H1 (cell line): ENCODE results near the gene KCNH1. TPM values are rescaled to one million over a fixed set of nuclear protein-coding genes. Genes with fewer than 3 reads are reported as not detected.

Experiments
- CTCF ChIA-PET: fragments of 300-600 bp; sonication (Branson Sonifier 250); formaldehyde crosslinking; loops from one replicate; lab custom pipeline; 2021; ENCODE audit not compliant: partially characterized antibody; lab: Charles Lee
- POLR2A ChIA-PET: fragments of 300-600 bp; sonication (Branson Sonifier 250); formaldehyde crosslinking; loops from one replicate; lab custom pipeline; 2021; ENCODE audit warnings: inconsistent platforms; ENCODE audit not compliant: partially characterized antibody; lab: Charles Lee
- DNase-seq, 2 experiments: peaks; one replicate each; pipeline versions ENCODE4 v3.0.0 to v3.0.0-alpha.2; 2010 to 2022; ENCODE audit warnings: low spot score in 2 of 2, low read depth in 1 of 2, mixed read lengths in 1 of 2
- FAIRE-seq: peaks from 2 replicates; lab custom pipeline; 2011; peaks lifted over from hg19 to GRCh38; lab: Jason Lieb, UNC
- H2AFZ ChIP-seq: 2 replicates; pipeline ENCODE4 v1.8.1; 2012; ENCODE audit warnings: low read length, inconsistent platforms
- H2AK5ac ChIP-seq: 2 replicates; pipeline ENCODE4 v1.6.1; 2013; ENCODE audit warnings: low read depth, low read length
- H2BK120ac ChIP-seq: replicated peaks from 2 replicates; pipeline ENCODE3; 2013; ENCODE audit warnings: low read depth, low read length, inconsistent platforms
- H2BK12ac ChIP-seq: 2 replicates; pipeline ENCODE4 v1.6.1; 2013; ENCODE audit warnings: low read depth, low read length
- H2BK15ac ChIP-seq: 2 replicates; pipeline ENCODE4 v1.6.1; 2013; ENCODE audit warnings: low read length
- H2BK20ac ChIP-seq: 2 replicates; pipeline ENCODE4 v1.6.1; 2013; ENCODE audit warnings: low read length
- H2BK5ac ChIP-seq: 2 replicates; pipeline ENCODE4 v1.6.1; 2013; ENCODE audit warnings: low read depth, low read length
- H3K14ac ChIP-seq: 2 replicates; pipeline ENCODE4 v1.6.1; 2013; ENCODE audit warnings: inconsistent platforms; ENCODE audit not compliant: insufficient read length
- H3K18ac ChIP-seq: 2 replicates; pipeline ENCODE4 v1.6.1; 2013; ENCODE audit warnings: low read length; ENCODE audit errors: extremely low read depth
- H3K23ac ChIP-seq: 2 replicates; pipeline ENCODE4 v1.6.1; 2013; ENCODE audit warnings: inconsistent platforms; ENCODE audit not compliant: insufficient read length
- H3K23me2 ChIP-seq: 2 replicates; pipeline ENCODE4 v1.6.1; 2013; ENCODE audit warnings: low read depth, low read length
- H3K27ac ChIP-seq: 2 replicates; pipeline ENCODE4 v1.6.1; 2011; ENCODE audit warnings: low read depth, low read length, inconsistent platforms
- H3K27me3 ChIP-seq, 4 experiments: replicated peaks in 1 of 4; 1 replicate in 1 of 4; 2 replicates in 3 of 4; pipeline versions ENCODE4 v1.6.1 to v1.8.1; 2011 to 2013; ENCODE audit warnings: low read length in 3 of 4, mild to moderate bottlenecking in 3 of 4, inconsistent platforms in 2 of 4, mixed read lengths in 2 of 4, moderate library complexity in 1 of 4; ENCODE audit not compliant: control insufficient read depth in 3 of 4, insufficient read depth in 3 of 4; ENCODE audit errors: extremely low read depth in 1 of 4
- H3K36me3 ChIP-seq, 4 experiments: 2 replicates each; pipeline versions ENCODE4 v1.6.1 to v1.8.1; 2011 to 2013; ENCODE audit warnings: mild to moderate bottlenecking in 4 of 4, low read length in 3 of 4, moderate library complexity in 2 of 4, control low read depth in 1 of 4, inconsistent platforms in 1 of 4; ENCODE audit not compliant: insufficient read depth in 4 of 4, control insufficient read depth in 2 of 4
- H3K4ac ChIP-seq: replicated peaks from 2 replicates; pipeline ENCODE3; 2013; ENCODE audit warnings: low read length, low read depth, mixed read lengths, inconsistent platforms; ENCODE audit not compliant: insufficient read length
- H3K4me1 ChIP-seq, 4 experiments: replicated peaks in 1 of 4; 1 replicate in 1 of 4; 2 replicates in 3 of 4; pipeline versions ENCODE4 v1.6.1 to v1.8.1; 2011 to 2013; ENCODE audit warnings: low read length in 3 of 4, inconsistent platforms in 2 of 4, mixed read lengths in 1 of 4; ENCODE audit not compliant: insufficient read depth in 4 of 4, control insufficient read depth in 3 of 4
- H3K4me2 ChIP-seq, 2 experiments: 2 replicates each; pipeline versions ENCODE4 v1.6.1 to v1.8.1; 2011 to 2013; ENCODE audit warnings: low read depth in 2 of 2, low read length in 2 of 2, control low read depth in 1 of 2, inconsistent platforms in 1 of 2, mild to moderate bottlenecking in 1 of 2; ENCODE audit not compliant: insufficient read depth in 1 of 2
- H3K4me3 ChIP-seq, 4 experiments: fragments of 200-600, 300-600 bp in 1 of 4; sonication (generic), shearing (Covaris generic), sonication (Bioruptor Twin) in 1 of 4; 2 replicates each; pipeline versions ENCODE4 v1.5.1 to v1.8.1; 2011 to 2016; ENCODE audit warnings: low read length in 4 of 4, low read depth in 3 of 4, control low read depth in 2 of 4, inconsistent platforms in 2 of 4, mild to moderate bottlenecking in 2 of 4, mixed read lengths in 1 of 4, moderate library complexity in 1 of 4; ENCODE audit not compliant: insufficient read depth in 2 of 4; ENCODE audit errors: extremely low read depth in 1 of 4
- H3K56ac ChIP-seq: replicated peaks from 2 replicates; pipeline ENCODE3; 2013; ENCODE audit warnings: low read depth, mild to moderate bottlenecking, mixed read lengths, low read length, inconsistent platforms; ENCODE audit not compliant: insufficient read length
- H3K79me1 ChIP-seq: 2 replicates; pipeline ENCODE4 v1.6.1; 2013; ENCODE audit warnings: low read depth, low read length, control low read depth
- H3K79me2 ChIP-seq, 2 experiments: 2 replicates each; pipeline versions ENCODE4 v1.6.1 to v1.8.1; 2012 to 2013; ENCODE audit warnings: low read length in 2 of 2, mild to moderate bottlenecking in 2 of 2, inconsistent platforms in 1 of 2; ENCODE audit not compliant: insufficient read depth in 2 of 2, control insufficient read depth in 1 of 2
- H3K9ac ChIP-seq, 4 experiments: replicated peaks in 1 of 4; 1 replicate in 1 of 4; 2 replicates in 3 of 4; pipeline versions ENCODE4 v1.6.1 to v1.8.1; 2011 to 2013; ENCODE audit warnings: low read depth in 3 of 4, low read length in 3 of 4, control low read depth in 2 of 4, mild to moderate bottlenecking in 2 of 4, moderate library complexity in 2 of 4, inconsistent platforms in 1 of 4; ENCODE audit errors: extremely low read depth in 1 of 4
- H3K9me3 ChIP-seq, 2 experiments: 2 replicates each; pipeline versions ENCODE4 v1.6.1 to v1.8.1; 2012 to 2013; ENCODE audit warnings: mild to moderate bottlenecking in 2 of 2, moderate library complexity in 2 of 2, control low read depth in 1 of 2, inconsistent platforms in 1 of 2, low read depth in 1 of 2, low read length in 1 of 2, mixed read lengths in 1 of 2; ENCODE audit not compliant: insufficient read depth in 2 of 2
- H4K20me1 ChIP-seq, 2 experiments: replicated peaks in 1 of 2; 2 replicates each; pipeline versions ENCODE3 to v1.8.1; 2011 to 2013; ENCODE audit warnings: inconsistent platforms in 2 of 2, low read length in 2 of 2, mild to moderate bottlenecking in 1 of 2; ENCODE audit not compliant: insufficient read depth in 2 of 2, control insufficient read depth in 1 of 2
- H4K5ac ChIP-seq: 2 replicates; pipeline ENCODE4 v1.6.1; 2013; ENCODE audit warnings: low read length, low read depth, mixed read lengths, inconsistent platforms; ENCODE audit not compliant: insufficient read length
- H4K8ac ChIP-seq: 2 replicates; pipeline ENCODE4 v1.8.0; 2013; ENCODE audit warnings: mild to moderate bottlenecking, moderate library complexity, low read length, inconsistent platforms; ENCODE audit not compliant: insufficient read depth; ENCODE audit errors: extremely low read depth
- H4K91ac ChIP-seq: replicated peaks from 2 replicates; pipeline ENCODE3; 2013; ENCODE audit warnings: low read length, mixed read lengths, inconsistent platforms; ENCODE audit not compliant: insufficient read length
- SUZ12 ChIP-seq: fragments of 200-600 bp; sonication (generic); IDR thresholded peaks from 2 replicates; pipeline ENCODE4 v1.6.1; 2012; ENCODE audit warnings: mild to moderate bottlenecking, inconsistent platforms, low read length, moderate library complexity, mixed read lengths
- WGBS, 2 experiments: shearing (Covaris generic) in 1 of 2; methylation state at CpG; one replicate each; pipeline versions ENCODE4 v1.1.6 to v1.1.7; 2013 to 2015; ENCODE audit warnings: low lambda C conversion rate in 2 of 2, mixed read lengths in 2 of 2, inconsistent platforms in 1 of 2, low coverage in 1 of 2, missing lambda C conversion rate in 1 of 2; ENCODE audit not compliant: insufficient replicate concordance in 2 of 2, insufficient coverage in 1 of 2, insufficient read length in 1 of 2; ENCODE audit errors: extremely low coverage in 1 of 2, missing lambda C conversion rate in 1 of 2; 5-methylcytosine and 5-hydroxymethylcytosine counted together
- polyA plus RNA-seq, 7 experiments: library from polyadenylated mRNA; depleted of rRNA in 3 of 7; stranded (reverse) in 5 of 7; unstranded in 2 of 7; fragments of >200 nt in 5 of 7; fragments of 200-250 nt in 2 of 7; gene quantifications; 1 replicate in 5 of 7; 2 replicates in 1 of 7; 4 replicates in 1 of 7; pipeline versions ENCODE4 v1.2.1 to v1.2.3, GENCODE V29; 2011 to 2013; ENCODE audit warnings: missing spikeins in 2 of 7, mixed read lengths in 2 of 7
- total RNA-seq: library from RNA; stranded (reverse); fragmentation: NEBNext Ultra II Directional; extraction: Animal tissue kit (Norgen Biotek cat#: 25700); gene quantifications from 2 replicates; pipeline ENCODE4 v1.2.1, GENCODE V29; 2021

KCNH1 gene
- total and polyA plus RNA-seq, 2 of the 8 experiments (the other 6 are each of a cell fraction or from before 2014, with no cell fraction given): 0.27 to 0.34 TPM

GRCh38 chr1:210750468-210750867 lies 383.5 kb downstream of the KCNH1 start:
- Histone ChIP-seq H3K23ac (no peak overlapping the region), H3K14ac (no peak overlapping the region), H4K20me1 (no peaks in the 10 kb centered on the region), H2BK120ac (no peak overlapping the region), H3K9ac (no peak overlapping the region), H3K79me1 (no peaks in the 10 kb centered on the region; the same call in 1 of the 2 replicates), H2BK15ac (no peak overlapping the region), H3K9me3 (no peaks in the 10 kb centered on the region), H3K79me2 (no peaks in the 10 kb centered on the region), H2AK5ac (no peak overlapping the region), H3K4ac (no peak overlapping the region), H3K27ac (no peak overlapping the region), H3K27me3 (peaks cover 0 to 1% (median 0%) of the 10 kb centered on the region in 4 experiments; a peak in 1 of 7 replicates), H3K18ac (no peak overlapping the region), H4K8ac (no peak overlapping the region), H3K4me1 (peaks cover 0 to 5% (median 0%) of the 10 kb centered on the region in 4 experiments; a peak in 2 of 7 replicates), H3K56ac (no peak overlapping the region), H2BK5ac (no peak overlapping the region), H3K36me3 (no peaks in the 10 kb centered on the region), H2AFZ (no peak overlapping the region), H3K4me3 (no peak overlapping the region), H4K91ac (no peak overlapping the region), H3K23me2 (no peaks in the 10 kb centered on the region), H2BK20ac (no peak overlapping the region), H4K5ac (no peak overlapping the region), H2BK12ac (no peak overlapping the region), H3K4me2 (no peak overlapping the region)
- ChIA-PET CTCF (interaction anchor here (0.7 to 2.4 kb wide), 3 partner anchors 12 to 70 kb away, joined by 3 to 6 read pairs (median 3); no protein-coding TSS in a partner anchor), POLR2A (no interaction called here)
- DNase-seq (no peak), FAIRE-seq (no peak)
- TF ChIP-seq SUZ12: no peak
- WGBS, 2 experiments: 95% methylated on average over 1 of the region's 1 CpG; no CpG with 5 or more reads in 1 of the 2 experiments
